HG02678 (cell line): Measurements from ENCODE around the gene SYDE1.

Experiments
- ATAC-seq: cut with Tn5 transposase; IDR thresholded peaks from one replicate; pipeline ENCODE4 v1.9.1; 2021; ENCODE audit warnings: mild to moderate bottlenecking, moderate library complexity; ENCODE audit not compliant: unreplicated experiment

Gene SYDE1

GRCh38 chr19:15124572-15125231 lies 17.5 kb downstream of the SYDE1 start:
- ATAC-seq = no peak

DNA sequence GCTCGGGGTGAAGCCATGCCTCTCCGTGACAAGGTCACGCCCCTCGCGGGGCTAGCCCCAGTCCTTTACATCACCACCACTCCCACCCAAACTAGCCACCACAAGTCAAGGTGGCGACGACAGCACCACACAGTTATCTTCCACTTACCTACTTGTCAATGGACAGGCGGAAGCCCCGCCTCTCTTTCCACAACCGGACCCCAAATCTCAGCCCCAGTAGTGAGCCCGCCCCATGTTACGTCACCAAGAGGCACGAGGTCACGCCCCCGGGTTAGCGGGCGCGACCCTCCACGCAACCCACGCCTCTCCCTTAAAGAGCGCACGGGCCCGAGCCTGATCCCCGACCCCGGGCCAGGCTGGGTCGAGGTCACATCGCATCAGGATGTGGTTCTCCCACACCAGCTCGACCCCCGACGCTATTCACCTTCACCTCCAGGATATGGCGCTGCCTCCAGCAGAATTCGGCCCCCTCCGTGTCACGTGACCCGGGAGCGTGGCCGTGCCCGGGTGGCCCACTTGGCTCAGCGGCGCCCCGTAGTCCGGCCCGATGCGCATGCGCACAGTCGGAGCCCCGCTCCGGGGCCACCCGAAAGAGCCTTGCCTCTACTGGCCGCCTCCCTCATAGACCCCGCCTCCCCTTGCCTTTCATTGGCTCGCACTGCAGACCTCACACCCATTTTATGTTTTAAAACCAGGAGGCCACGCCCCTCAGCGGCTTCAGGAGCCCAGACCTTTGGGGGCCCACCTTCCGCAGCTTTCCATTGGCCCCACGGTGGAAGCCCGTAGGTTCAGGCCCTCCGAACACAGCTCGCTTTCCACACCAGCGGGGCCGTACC lies 18.2 kb downstream of the SYDE1 start:
- peak; percentile 93 for ATAC-seq

GRCh38 chr19:15126131-15126910 lies 19.1 kb downstream of the SYDE1 start:
- ATAC-seq = no peak

GRCh38 chr19:15128162-15128770 lies 21.1 kb downstream of the SYDE1 start:
- ATAC-seq = no peak

DNA sequence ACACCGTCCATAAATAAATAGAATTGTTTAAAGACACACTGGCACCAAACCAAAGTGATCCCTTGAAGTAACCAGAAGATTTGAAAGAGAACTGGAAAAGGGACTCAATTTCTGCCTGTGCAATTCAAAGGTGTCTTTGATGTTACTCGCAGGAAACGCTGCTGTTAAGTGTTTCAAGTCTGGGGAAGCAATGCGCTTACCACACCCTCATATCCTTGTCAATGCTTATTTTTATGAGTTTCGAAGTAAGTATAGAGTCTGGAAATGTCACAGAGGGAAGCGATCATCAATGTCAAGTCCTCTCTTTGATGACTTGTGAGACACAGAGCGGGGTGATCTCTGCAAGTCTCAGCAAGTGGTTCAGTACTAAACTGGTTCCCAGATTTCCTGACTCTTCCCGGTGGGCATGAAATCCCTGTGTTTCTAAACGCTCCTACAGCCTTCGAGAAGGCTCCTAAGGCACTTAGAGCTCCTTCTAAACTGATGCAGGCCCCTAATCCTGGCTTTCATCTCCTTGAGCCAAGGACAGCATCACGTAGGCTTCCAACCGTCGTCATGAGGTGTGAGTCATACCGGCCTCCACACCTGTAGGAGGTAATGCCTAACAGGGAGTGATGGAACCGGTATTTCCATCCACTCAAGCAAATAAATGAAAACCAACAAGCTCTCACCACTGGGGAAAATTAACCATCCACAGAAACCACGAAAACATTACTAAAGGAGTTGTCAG lies 22.8 kb downstream of the SYDE1 start:
- ATAC-seq = no peak

GRCh38 chr19:15136234-15136954 lies 29.2 kb downstream of the SYDE1 start:
- ATAC-seq = no peak

DNA sequence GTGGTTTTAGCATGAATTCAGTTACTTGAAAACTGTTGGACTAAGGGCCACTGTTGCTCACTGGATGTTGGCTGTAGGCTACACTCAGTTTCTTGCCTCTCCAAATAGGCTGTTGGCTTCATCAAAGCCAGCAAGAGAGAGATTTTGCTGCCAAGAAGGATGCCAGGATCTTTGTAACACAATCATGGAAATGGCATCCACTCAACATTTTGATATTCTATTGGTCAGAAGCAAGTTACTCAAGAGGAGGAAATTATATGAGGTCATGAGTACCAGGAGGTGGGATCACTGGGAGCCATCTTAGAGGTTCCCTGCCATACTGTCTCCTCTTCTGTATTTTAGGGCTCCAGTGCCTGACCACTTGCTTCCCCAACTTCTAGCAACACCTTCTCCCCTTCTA lies 30.6 kb downstream of the SYDE1 start:
- ATAC-seq = no peak

GRCh38 chr19:15138427-15138826 lies 31.2 kb downstream of the SYDE1 start:
- no peak for ATAC-seq

GRCh38 chr19:15141143-15141542 lies 33.9 kb downstream of the SYDE1 start:
- no peak for ATAC-seq

DNA sequence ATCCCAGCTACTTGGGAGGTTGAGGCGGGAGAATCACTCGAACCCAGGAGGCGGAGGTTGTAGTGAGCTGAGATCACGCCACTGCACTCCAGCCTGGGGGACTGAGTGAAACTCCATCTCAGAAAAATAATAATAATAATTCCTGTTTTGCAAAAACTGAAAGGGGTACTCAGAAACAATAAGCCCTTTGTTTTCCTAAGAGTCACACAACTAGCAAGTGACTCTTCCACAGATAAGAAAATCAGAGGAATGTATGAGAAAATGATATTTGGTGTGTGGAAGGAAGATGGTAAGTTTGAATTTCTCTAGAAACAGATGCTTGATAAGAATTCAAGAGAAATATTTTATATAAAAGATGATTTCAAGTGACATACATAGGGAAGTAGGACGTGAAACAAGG lies 35.1 kb downstream of the SYDE1 start:
- no peak for ATAC-seq

- no peak for ATAC-seq
Observed at GRCh38 chr19:15144046-15144646, 36.9 kb downstream of the SYDE1 start.

DNA sequence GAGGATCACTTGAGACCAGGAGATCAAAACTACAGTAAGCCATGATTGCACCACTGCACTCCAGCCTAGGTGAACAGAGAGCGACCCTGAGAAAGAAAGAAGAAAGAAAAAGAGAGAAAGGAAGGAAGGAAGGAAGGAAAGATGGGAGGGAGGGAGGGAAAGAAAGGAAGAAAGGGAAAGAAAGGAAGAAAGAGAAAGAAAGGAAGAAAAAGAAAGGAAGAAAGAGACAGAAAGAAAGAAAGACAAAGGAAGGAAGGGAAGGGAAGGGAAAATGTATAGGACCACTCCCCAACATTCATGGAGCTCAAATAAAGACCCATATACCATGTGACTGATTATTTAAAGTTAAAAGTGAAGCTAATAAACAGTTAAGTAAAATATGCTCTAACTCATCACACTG lies 39.9 kb downstream of the SYDE1 start:
- ATAC-seq = no peak

DNA sequence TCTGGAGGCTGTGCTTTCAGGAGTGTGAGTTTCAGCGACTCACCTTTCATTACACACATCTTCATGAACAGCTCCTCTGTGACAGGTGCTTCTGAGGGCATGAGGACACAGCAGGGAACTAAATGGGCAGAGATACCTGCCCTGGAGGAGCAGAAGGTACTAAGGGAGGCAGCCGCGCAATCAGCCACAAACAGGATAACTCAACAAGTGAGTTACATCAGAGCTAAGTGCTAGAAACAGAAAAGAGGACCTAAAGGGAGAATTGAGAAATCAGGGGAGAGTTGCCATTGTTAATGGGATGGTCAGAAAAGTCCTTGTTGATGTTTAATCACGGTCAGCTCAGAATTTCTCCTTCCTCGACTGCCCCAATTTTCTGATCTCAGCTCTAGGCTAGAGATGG lies 42.5 kb downstream of the SYDE1 start:
- no peak for ATAC-seq

- no peak for ATAC-seq
Observed at GRCh38 chr19:15154002-15154612, 46.9 kb downstream of the SYDE1 start.

GRCh38 chr19:15155296-15155695 lies 48.1 kb downstream of the SYDE1 start:
- ATAC-seq = no peak

GRCh38 chr19:15156391-15156790 lies 49.2 kb downstream of the SYDE1 start:
- no peak for ATAC-seq

DNA sequence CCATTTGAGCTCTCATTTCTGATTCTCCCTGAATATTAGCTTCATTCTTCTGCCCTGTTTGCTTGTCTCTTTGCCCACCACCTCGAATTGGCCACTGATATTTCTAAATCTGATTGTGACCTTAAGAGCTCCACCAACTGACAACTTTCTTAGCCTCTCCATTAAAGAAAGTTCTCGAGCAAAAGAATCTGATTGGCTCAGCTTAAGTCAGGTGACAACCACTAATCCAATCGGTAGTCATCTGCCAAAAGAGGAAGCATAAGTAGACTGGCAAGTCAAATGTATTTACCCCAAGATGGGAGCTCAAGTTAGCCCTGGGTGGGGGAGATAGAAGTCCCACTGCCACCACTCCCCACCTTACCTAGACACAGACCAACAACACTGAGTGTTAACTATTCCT lies 52.0 kb downstream of the SYDE1 start:
- ATAC-seq = no peak

- no peak for ATAC-seq
Observed at GRCh38 chr19:15161028-15161984, 54.1 kb downstream of the SYDE1 start.
